Epithelial cell of proximal tubule (primary cell): Measurements from ENCODE around the gene ELOA. TPM values are rescaled to one million over a fixed set of nuclear protein-coding genes. Genes with fewer than 3 reads are reported as not detected.
A peak's percentile ranks its signal among the peaks of the same experiment; 100 is the strongest.
"Not testable (repeated sequence)": the region's sequence is repeated elsewhere in the genome, so short reads cannot be mapped to it uniquely, and the experiment has no call there.

ENCODE experiments used
- DNase-seq: peaks from one replicate; pipeline ENCODE4 v3.0.0-alpha.2; 2011; ENCODE audit warnings: low read depth
- H3K4me3 ChIP-seq: 2 replicates; pipeline ENCODE4 v1.5.1; 2011; ENCODE audit warnings: low read depth, mild to moderate bottlenecking, low read length
- total RNA-seq: library from RNA; depleted of rRNA; stranded (reverse); fragments of >200 nt; gene quantifications from 2 replicates; pipeline ENCODE4 v1.2.3, GENCODE V29; 2015
- TF ChIP-seq, protein P1 (sequence below): conservative IDR thresholded peaks from 2 replicates; pipeline ENCODE4 v1.5.1; 2012; ENCODE audit warnings: low read depth, mild to moderate bottlenecking, low read length

ELOA gene
- total RNA-seq, 1 donor from 2014 or later, result 27.9 TPM

DNA sequence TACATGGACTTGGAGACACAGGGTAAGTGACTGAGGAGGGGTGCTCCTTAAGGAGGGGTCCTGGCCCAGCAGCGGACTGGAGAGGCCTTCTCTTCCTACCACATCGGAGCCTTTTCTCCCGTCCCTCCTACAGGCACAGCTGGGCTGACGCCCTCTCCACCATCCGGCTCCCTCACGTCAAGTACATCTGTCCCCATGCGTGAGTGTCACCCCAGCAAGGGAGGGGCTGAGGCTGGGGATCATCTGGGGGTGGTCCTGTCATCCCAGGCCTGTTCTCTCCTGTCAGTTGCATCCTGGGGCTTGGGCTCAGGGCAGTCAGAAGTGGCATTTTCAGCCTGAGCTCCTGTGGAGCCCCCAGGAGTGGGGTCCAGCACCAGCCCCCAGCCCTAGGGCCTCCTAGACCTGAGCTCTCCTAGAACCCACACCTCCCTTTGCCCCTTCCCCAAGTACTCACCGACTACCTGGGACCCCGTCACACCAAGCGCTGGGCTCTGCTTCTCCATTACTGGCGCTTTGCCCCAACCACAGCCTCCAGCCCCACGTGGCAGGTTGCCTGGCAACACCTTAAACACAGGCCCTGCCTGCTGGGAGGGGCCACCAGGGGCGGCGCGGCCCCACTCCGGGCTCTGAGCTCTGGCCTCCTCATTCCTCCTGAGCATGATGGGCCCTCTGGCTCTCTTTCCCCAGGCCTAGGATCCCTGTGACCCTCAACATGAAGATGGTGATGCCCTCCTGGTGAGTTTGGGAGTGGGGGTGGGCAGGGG lies 49.9 kb downstream of the ELOA start:
- TF ChIP-seq, protein P1, sequence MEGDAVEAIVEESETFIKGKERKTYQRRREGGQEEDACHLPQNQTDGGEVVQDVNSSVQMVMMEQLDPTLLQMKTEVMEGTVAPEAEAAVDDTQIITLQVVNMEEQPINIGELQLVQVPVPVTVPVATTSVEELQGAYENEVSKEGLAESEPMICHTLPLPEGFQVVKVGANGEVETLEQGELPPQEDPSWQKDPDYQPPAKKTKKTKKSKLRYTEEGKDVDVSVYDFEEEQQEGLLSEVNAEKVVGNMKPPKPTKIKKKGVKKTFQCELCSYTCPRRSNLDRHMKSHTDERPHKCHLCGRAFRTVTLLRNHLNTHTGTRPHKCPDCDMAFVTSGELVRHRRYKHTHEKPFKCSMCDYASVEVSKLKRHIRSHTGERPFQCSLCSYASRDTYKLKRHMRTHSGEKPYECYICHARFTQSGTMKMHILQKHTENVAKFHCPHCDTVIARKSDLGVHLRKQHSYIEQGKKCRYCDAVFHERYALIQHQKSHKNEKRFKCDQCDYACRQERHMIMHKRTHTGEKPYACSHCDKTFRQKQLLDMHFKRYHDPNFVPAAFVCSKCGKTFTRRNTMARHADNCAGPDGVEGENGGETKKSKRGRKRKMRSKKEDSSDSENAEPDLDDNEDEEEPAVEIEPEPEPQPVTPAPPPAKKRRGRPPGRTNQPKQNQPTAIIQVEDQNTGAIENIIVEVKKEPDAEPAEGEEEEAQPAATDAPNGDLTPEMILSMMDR, result no peak
- no peak for DNase-seq

DNA sequence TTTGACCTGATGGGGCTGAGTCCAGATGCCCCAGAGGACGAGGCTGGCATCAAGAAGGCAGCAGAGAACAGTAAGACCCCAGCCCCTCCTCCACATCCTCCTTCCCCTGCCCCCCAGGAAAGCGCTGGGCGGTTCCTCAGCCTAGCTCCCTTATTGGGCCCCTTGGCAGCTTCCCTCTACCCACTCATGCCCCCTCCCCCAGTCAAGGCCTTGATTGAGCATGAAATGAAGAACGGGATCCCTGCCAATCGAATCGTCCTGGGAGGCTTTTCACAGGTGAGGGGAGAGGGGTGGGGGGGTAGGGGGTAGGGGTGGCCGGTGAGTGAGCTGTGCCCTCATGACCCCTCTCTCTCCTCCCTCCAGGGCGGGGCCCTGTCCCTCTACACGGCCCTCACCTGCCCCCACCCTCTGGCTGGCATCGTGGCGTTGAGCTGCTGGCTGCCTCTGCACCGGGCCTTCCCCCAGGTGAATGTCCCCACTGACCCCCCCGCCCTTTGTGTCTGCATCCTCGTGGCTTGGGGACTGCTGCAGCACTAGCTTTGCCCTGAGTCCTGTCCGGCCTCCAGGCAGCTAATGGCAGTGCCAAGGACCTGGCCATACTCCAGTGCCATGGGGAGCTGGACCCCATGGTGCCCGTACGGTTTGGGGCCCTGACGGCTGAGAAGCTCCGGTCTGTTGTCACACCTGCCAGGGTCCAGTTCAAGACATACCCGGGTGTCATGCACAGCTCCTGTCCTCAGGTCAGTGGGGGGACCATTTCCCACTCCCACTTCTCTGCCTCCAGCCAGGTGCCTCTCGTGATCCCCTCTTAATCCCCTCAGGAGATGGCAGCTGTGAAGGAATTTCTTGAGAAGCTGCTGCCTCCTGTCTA lies 50.8 kb downstream of the ELOA start:
- TF ChIP-seq, protein P1, result no peak
- H3K4me3 ChIP-seq, result no peak overlapping the region
- no peak for DNase-seq

More for the DNA sequence above, 49.9 kb downstream of the ELOA start:
- peak overlapping the region; percentile 97 for H3K4me3 ChIP-seq

DNA sequence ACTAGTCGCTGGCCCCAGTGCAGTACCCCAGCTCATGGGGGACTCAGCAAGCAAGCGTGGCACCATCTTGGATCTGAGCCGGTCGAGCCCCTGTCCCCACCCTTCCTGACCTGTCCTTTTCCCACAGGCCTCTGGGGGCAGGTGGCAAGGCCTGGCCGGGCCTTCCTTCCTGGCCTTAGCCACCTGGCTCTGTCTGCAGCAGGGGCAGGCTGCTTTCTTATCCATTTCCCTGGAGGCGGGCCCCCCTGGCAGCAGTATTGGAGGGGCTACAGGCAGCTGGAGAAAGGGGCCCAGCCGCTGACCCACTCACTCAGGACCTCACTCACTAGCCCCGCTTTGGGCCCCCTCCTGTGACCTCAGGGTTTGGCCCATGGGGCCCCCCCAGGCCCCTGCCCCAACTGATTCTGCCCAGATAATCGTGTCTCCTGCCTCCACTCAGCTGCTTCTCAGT lies 51.5 kb downstream of the ELOA start:
- H3K4me3 ChIP-seq, DNase-seq: not testable (repeated sequence)

DNA sequence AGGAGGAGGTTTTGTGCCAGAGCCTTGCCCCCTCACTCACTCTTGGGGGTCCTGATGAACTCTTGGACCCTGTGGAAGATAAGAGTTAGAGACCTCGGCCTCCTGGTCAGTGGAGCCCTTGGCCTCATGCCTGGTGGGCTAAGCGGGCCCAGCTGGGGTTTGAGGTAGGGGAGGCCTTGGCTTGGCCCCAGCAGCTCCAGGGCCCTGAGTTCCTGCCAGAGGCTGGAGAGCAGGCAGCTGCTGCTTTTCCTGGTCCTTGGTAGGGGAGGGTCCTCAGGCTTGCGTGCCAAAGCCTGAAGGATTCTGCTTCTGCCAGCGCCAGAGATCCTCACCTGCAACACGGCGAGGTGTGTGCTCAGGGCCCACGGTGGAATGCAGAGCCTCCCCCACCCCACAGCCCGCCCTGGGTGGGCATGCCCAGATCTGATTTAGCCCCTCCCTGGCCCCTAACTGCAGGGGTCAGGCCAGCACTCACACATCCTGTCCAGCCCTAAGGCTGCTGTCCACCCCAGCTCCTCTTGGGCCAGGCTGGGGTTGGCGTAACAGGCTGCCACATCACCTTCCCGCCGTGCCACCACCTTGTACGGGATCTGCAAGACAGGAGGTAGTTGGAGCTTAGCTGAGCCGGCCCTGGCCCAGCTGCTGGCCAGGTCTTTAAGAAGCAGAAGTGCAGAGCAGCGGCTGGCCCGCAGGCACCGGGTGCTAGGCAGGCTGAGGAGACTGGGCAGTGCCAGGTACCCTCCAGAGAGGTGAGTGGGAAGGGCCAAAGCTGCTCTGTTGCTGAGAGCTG lies 52.6 kb downstream of the ELOA start:
- no peak for DNase-seq
- H3K4me3 ChIP-seq, result no peak overlapping the region
- TF ChIP-seq, protein P1, result no peak

DNA sequence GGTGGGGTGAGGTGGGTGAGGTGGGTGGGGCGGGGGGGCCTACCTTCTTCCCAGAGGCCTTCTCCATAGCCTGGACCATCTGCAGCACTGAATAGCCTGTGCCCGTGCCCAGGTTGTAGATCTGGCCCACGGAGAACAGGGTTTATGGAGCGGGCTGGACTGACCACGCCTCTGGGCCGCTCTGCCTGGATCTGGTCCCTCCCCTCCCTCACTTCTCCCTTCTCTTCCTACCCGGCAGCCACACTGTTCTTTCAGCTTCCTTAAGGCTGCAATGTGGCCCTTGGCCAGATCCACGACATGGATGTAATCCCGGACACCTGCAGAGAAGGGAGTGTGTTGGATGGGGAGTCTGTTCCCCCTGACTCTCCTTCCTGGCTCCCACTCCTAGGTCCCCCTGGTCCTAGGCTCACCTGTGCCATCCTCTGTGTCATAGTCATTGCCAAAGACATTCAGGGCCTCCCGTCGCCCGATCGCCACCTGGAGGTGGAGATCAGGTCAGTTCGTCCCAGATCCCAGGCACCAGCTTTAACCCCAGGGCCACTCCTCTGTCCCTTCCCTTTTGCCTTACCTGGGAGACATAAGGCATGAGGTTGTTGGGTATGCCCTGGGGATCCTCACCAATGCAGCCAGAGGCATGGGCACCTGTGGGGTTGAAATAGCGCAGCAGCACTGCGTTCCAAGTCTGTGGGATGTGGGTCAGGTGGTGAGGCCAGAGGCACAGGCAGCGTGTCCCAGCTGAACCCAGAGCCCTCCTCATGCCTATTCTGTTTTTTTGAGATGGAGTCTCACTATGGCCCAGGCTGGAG lies 53.4 kb downstream of the ELOA start:
- TF ChIP-seq, protein P1, result peak; percentile 22

DNA sequence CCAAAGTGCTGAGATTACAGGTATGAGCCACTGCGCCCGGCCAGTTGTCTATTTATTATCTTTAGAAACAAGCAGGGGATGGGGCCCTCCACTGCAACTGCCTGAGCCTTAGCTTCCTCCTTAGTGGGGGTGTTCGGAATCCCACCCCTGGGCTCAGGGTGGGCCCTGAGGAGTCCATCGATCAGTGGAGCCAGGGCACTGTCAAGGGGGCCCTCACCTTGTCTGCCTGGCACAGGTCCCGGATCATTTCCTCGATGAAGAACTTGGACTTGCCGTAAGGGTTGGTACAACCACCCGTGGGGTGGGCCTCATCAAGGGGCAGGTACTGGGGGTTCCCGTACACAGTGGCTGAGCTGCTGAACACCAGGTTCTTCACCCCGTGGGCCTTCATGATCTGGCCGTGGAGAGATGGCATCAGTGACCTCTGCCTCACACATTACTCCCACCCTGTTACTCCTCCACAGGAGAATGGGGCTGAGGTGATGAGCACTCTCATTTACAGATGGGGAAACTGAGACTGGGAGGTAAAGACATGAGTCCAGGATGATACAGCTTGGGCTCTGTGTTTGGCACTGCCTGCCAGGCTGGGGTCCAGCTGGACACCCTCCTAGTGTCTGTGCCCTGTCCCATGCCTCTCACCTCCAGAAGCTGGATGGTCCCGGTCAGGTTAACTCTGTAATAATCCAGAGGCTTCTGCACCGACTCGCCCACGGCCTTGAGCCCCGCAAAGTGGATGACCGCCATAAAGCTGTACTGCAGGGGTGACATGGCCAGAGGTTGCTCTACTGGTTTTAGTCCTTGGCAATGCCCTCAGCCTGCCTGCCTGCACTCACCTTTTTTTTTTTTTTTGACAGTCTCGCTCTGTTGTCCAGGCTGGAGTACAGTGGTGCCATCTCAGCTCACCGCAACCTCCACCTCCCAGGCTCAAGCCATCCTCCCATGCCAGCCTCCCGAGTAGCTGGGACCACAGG lies 54.5 kb downstream of the ELOA start:
- no peak overlapping the region for H3K4me3 ChIP-seq
- no peak for DNase-seq
- TF ChIP-seq, protein P1, result no peak

More for the DNA sequence above, 53.4 kb downstream of the ELOA start:
- H3K4me3 ChIP-seq, result no peak overlapping the region
- no peak for DNase-seq
